NB4 (cell line): ENCODE data around the gene RPL18A.
A peak's percentile ranks its signal among the peaks of the same experiment; 100 is the strongest.
"Not testable (repeated sequence)": the region's sequence is repeated elsewhere in the genome, so short reads cannot be mapped to it uniquely, and the experiment has no call there.

ENCODE experiments used
- DNase-seq: peaks from one replicate; pipeline ENCODE4 v3.0.0; 2010; ENCODE audit warnings: low read depth
- H3K4me3 ChIP-seq: one replicate; pipeline ENCODE4 v1.5.1; 2011; ENCODE audit warnings: mild to moderate bottlenecking, low read depth, low read length, moderate library complexity
- MAX ChIP-seq: IDR thresholded peaks from 2 replicates; pipeline ENCODE4 v1.6.1; 2011; ENCODE audit warnings: low read depth, low read length
- MYC ChIP-seq: IDR thresholded peaks from 2 replicates; pipeline ENCODE4 v1.6.1; 2011; ENCODE audit warnings: low read depth, low read length
- POLR2A ChIP-seq: IDR thresholded peaks from 2 replicates; pipeline ENCODE4 v1.6.1; 2011; ENCODE audit warnings: mild to moderate bottlenecking; ENCODE audit not compliant: insufficient read length; ENCODE audit errors: extremely low read depth
- TF ChIP-seq, protein P1 (sequence below): IDR thresholded peaks from one replicate; pipeline ENCODE4 v1.5.1; 2012; ENCODE audit warnings: low read depth, low read length

Gene RPL18A

GRCh38 chr19:17883627-17884410 is 24.1 kb downstream of the RPL18A start:
- DNase-seq, result no peak
- no peak overlapping the region for H3K4me3 ChIP-seq
- TF ChIP-seq, protein P1, sequence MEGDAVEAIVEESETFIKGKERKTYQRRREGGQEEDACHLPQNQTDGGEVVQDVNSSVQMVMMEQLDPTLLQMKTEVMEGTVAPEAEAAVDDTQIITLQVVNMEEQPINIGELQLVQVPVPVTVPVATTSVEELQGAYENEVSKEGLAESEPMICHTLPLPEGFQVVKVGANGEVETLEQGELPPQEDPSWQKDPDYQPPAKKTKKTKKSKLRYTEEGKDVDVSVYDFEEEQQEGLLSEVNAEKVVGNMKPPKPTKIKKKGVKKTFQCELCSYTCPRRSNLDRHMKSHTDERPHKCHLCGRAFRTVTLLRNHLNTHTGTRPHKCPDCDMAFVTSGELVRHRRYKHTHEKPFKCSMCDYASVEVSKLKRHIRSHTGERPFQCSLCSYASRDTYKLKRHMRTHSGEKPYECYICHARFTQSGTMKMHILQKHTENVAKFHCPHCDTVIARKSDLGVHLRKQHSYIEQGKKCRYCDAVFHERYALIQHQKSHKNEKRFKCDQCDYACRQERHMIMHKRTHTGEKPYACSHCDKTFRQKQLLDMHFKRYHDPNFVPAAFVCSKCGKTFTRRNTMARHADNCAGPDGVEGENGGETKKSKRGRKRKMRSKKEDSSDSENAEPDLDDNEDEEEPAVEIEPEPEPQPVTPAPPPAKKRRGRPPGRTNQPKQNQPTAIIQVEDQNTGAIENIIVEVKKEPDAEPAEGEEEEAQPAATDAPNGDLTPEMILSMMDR, result no peak
- TF ChIP-seq MYC, result no peak
- TF ChIP-seq POLR2A, result no peak
- no peak for TF ChIP-seq MAX

DNA sequence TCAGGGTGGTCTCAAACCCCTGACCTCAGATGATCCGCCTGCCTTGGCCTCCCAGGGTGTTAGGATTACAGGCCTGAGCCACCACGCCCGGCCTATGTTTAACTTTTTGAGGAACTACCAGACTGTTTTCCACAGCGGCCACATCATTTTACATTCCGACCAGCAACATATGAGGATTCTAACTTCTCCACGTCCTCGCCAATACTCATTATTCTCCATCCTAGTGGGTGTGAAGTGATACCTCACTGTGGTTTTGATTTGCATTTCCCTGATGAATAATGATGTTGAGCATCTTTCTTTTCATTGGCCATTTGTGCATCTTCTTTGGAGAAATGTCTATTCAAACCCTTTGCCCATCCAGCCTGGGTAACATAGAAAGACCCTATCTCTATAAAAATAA is 26.8 kb downstream of the RPL18A start:
- no peak overlapping the region for H3K4me3 ChIP-seq
- TF ChIP-seq MAX, result no peak
- TF ChIP-seq, protein P1, result no peak
- no peak for TF ChIP-seq POLR2A
- TF ChIP-seq MYC, result no peak
- no peak for DNase-seq

GRCh38 chr19:17887221-17887620 is 27.5 kb downstream of the RPL18A start:
- H3K4me3 ChIP-seq, DNase-seq: not testable (repeated sequence)

DNA sequence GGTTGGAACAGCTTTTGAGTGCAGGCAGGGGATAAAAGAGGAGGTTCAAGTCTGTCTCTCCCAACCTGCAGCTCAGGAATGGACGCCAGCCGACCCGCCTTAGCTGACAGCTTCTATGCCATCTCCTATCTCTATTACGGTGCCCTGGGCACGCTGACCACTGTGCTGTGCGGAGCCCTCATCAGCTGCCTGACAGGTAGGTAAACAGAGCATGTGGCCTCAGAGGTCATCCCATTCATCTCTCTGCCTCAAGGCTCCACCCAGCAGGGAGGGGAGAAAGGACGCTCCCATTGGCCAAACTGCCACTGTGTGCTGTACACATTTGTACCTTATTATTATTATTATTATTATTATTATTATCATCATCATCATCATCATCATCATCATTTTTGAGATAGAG is 28.6 kb downstream of the RPL18A start:
- no peak for TF ChIP-seq MAX
- TF ChIP-seq MYC, result no peak
- TF ChIP-seq, protein P1, result no peak
- no peak for TF ChIP-seq POLR2A
- no peak overlapping the region for H3K4me3 ChIP-seq
- no peak for DNase-seq

GRCh38 chr19:17889609-17890214 is 30.0 kb downstream of the RPL18A start:
- DNase-seq, result peak; percentile 52
- no peak overlapping the region for H3K4me3 ChIP-seq
- TF ChIP-seq MAX, result no peak

DNA sequence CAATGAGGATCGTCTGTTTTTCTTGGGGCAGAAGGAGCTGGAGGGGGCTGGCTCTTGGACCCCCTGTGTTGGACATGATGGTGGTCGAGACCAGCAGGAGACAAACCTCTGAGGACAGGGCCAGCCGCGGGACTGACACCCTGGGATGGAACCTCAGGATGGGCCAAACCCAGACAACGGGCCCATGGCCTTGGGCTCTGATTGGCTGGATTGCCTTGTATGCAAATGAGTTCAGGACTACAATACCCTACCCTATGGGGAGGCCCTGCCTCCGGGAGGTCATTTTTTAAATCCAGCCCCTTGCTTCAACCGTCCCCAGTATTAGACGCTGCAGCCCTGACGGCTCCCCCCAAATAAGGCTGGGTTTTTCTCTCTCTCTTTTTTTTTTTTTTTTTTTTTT is 34.1 kb downstream of the RPL18A start:
- TF ChIP-seq MAX (no peak), POLR2A (no peak), MYC (no peak)
- TF ChIP-seq, protein P1, result no peak
- DNase-seq, result no peak
- H3K4me3 ChIP-seq, result no peak overlapping the region
